Measurements from ENCODE around the gene EFNA5.

EFNA5 gene

DNA sequence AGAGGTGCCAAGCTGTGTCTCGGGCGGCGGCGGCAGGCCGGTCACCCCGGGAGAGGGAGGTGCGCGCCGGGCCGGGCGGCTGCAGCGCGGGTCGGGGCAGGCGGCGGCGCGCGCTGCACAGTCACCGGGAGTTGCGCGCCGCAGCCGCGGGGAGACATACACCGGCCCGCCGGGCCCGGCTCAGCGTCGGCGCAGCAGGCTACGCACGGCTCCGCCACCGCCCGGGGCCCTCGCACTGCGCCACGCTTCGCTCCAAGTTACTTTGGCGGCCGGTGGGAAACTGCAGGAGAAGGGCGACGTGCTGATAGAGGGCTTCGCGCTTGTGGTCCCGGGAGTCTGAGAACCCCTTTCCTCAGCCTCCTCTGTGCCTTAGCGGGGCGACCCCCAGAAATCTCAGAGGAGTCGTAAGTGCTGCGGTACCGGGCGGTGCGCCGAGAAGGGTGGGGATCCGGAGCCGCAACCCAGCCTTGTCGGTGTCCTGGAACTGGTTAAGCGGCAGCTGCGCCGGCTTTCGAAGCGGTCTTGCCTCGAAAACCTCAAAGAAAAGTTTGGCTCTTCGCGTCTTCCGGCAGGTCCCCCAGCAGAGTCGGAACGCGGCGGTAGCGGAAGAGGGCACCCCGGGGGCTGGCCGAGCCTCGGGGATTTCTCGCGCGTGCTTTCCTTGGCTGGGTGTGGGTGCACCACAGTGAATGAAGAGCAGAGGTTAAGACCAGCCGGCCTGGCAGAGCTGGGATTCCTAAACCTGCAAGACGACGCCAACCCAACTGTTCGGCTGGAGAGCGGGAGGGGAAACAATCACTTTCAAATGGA lies at the start of gene EFNA5:
TSS of gene EFNA5 (minus strand) at position 6 of the 810 bp plus-strand sequence.
- Histone ChIP-seq H3K4me1 (ENCODE audit: control insufficient read depth, insufficient read depth, low read length) (peaks cover 27% of the 10 kb centered on the region), H3K4me3 (ENCODE audit: low read depth, low read length) (peak within 1 kb of the TSS; percentile 90), H3K27me3 (ENCODE audit: control insufficient read depth, insufficient read depth, low read length) (peaks cover 19% of the 10 kb centered on the region), H3K9ac (ENCODE audit: low read depth, low read length) (peak within 1 kb of the TSS; percentile 66), H3K27ac (ENCODE audit: low read depth, low read length) (peak within 1 kb of the TSS; percentile 86), H3K36me3 (ENCODE audit: control insufficient read depth, insufficient read depth, low read length) (no peaks in the 10 kb centered on the region), H3K9me3 (ENCODE audit: control insufficient read depth, insufficient read depth, low read length) (no peaks in the 10 kb centered on the region)

DNA sequence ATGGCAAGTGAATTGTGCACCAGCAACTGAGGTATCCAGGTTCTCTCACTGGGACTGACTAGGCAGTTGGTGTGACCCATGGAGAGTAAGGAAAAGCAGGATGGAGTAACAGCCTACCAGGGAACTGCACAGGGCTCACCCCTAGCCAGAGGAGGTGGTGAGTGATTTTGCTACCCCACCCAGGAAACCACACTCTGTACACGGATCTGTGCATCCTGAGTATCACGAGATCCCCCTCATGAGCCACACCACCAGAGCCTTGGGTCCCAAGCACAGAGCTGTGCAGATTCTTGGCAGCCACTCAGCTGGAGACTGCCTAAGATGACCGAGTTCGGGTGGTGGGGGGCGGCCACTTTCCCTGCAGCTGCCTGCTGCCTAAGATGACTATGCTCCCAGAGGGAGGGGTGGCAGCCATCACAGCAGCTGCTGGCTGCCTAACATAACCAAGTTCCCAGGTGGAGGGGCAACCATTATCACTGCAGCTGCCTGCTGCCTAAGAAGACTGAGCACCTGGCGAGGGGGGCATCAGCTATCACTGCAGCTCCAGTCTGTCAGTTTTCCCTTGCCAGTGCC lies 48.4 kb upstream of the EFNA5 start:
- no peak overlapping the region for H3K9ac ChIP-seq (ENCODE audit: low read depth, low read length)
- H3K4me1 ChIP-seq (ENCODE audit: control insufficient read depth, insufficient read depth, low read length), result no peaks in the 10 kb centered on the region
- H3K9me3 ChIP-seq (ENCODE audit: control insufficient read depth, insufficient read depth, low read length), result no peaks in the 10 kb centered on the region
- no peaks in the 10 kb centered on the region for H3K36me3 ChIP-seq (ENCODE audit: control insufficient read depth, insufficient read depth, low read length)
- H3K4me3 ChIP-seq (ENCODE audit: low read depth, low read length), result no peak overlapping the region
- H3K27me3 ChIP-seq (ENCODE audit: control insufficient read depth, insufficient read depth, low read length), result no peaks in the 10 kb centered on the region
- no peak overlapping the region for H3K27ac ChIP-seq (ENCODE audit: low read depth, low read length)

DNA sequence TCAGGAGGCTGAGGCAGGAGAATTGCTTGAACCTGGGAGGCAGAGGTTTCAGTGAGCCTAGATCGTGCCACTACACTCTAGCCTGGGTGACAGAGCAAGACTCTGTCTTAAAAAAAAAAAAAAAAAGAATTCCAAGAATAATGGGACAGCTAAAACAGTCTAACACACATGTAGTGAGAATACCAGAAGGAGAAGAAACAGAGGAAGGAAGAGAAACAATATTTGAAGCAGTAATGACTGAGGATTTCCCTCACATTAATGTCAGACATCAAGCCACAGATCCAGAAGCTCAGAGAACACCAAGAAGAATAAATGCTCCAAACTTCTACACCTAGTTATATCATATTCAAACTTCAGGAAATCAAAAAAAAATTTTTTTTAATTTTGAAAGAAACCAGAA lies 47.1 kb upstream of the EFNA5 start:
- Histone ChIP-seq H3K4me1 (ENCODE audit: control insufficient read depth, insufficient read depth, low read length) (no peaks in the 10 kb centered on the region), H3K27ac (ENCODE audit: low read depth, low read length) (no peak overlapping the region), H3K36me3 (ENCODE audit: control insufficient read depth, insufficient read depth, low read length) (no peaks in the 10 kb centered on the region), H3K27me3 (ENCODE audit: control insufficient read depth, insufficient read depth, low read length) (no peaks in the 10 kb centered on the region), H3K9ac (ENCODE audit: low read depth, low read length) (no peak overlapping the region), H3K9me3 (ENCODE audit: control insufficient read depth, insufficient read depth, low read length) (no peaks in the 10 kb centered on the region), H3K4me3 (ENCODE audit: low read depth, low read length) (no peak overlapping the region)

DNA sequence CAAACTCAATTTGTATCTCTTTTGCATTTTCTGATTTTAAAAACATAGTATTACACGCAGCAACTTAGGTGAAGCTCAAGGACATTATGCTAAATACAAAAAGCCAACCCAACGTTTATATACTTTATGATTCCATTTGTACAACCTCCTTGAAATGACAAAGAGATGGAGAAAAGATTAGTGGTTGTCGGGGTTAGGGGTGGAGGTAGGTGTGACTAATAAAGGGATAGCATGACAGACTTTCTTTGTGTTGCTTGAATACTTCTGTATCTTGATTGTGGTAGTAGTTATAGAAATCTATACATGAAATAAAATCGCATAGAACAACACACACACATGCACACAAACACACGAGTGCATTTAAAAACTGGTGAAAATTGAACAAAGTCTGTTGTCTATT lies 42.5 kb upstream of the EFNA5 start:
- Histone ChIP-seq H3K36me3 (ENCODE audit: control insufficient read depth, insufficient read depth, low read length) (no peaks in the 10 kb centered on the region), H3K9ac (ENCODE audit: low read depth, low read length) (no peak overlapping the region), H3K4me3 (ENCODE audit: low read depth, low read length) (no peak overlapping the region), H3K4me1 (ENCODE audit: control insufficient read depth, insufficient read depth, low read length) (no peaks in the 10 kb centered on the region), H3K27ac (ENCODE audit: low read depth, low read length) (no peak overlapping the region), H3K9me3 (ENCODE audit: control insufficient read depth, insufficient read depth, low read length) (no peaks in the 10 kb centered on the region), H3K27me3 (ENCODE audit: control insufficient read depth, insufficient read depth, low read length) (no peaks in the 10 kb centered on the region)

DNA sequence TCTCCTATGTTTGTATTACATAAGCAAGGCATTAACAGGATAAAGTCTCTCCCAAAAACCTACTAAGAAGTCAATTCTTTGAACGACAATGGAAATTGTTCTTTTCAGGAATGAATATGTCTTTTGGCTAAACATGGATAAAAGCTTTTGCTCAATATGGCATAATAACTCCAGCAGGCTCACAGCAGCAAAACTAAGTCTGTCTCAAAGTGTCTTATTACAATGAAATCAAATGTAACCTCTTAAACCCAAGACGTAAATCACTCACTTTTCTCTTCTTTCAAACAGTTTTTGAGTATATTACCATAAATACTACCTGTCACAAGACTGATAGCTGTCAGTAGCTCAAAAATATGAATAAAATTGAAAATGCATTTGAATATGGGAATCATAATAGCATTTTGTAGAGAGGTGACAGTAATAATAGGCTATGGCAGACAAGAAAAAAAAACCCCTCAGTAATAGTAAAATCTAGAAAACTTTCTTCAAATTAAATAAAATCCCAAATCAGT lies 41.7 kb upstream of the EFNA5 start:
- H3K9me3 ChIP-seq (ENCODE audit: control insufficient read depth, insufficient read depth, low read length), result no peaks in the 10 kb centered on the region

DNA sequence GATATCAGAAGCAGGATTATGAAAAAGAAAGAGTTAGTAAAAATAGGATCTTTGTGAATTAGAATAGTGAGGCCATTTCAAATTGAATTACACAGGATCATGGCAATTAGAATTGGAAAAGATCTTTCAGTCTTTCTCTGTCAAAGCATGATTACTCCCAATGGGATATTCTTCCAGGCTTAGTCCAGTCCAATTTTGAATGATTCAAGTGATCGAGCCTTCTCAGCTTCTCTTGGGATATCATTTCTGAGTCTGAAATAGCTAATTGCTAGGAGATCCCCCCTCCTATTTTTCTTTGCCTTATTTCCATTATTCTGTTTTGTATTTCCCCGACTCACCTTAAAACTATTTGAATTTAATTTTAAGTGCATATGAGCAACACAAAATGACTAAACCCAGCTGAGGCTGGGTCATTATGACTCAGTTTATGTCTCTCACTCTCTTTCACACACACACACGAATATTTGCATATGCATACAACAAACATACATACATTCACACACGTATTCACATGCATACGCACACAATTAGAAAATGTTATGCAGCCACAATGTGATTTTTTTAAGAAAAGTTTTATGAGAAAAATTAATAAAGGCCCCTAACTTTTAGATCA lies 34.8 kb upstream of the EFNA5 start:
- peak overlapping the region; percentile 49 for H3K27ac ChIP-seq (ENCODE audit: low read depth, low read length)
- H3K36me3 ChIP-seq (ENCODE audit: control insufficient read depth, insufficient read depth, low read length), result no peaks in the 10 kb centered on the region
- H3K4me1 ChIP-seq (ENCODE audit: control insufficient read depth, insufficient read depth, low read length), result peaks cover 15% of the 10 kb centered on the region
- H3K4me3 ChIP-seq (ENCODE audit: low read depth, low read length), result no peak overlapping the region
- no peaks in the 10 kb centered on the region for H3K9me3 ChIP-seq (ENCODE audit: control insufficient read depth, insufficient read depth, low read length)
- no peak overlapping the region for H3K9ac ChIP-seq (ENCODE audit: low read depth, low read length)
- no peaks in the 10 kb centered on the region for H3K27me3 ChIP-seq (ENCODE audit: control insufficient read depth, insufficient read depth, low read length)

More for the DNA sequence above, 41.7 kb upstream of the EFNA5 start:
- no peaks in the 10 kb centered on the region for H3K4me1 ChIP-seq (ENCODE audit: control insufficient read depth, insufficient read depth, low read length)
- H3K36me3 ChIP-seq (ENCODE audit: control insufficient read depth, insufficient read depth, low read length), result no peaks in the 10 kb centered on the region
- no peak overlapping the region for H3K27ac ChIP-seq (ENCODE audit: low read depth, low read length)
- H3K9ac ChIP-seq (ENCODE audit: low read depth, low read length), result no peak overlapping the region
- no peak overlapping the region for H3K4me3 ChIP-seq (ENCODE audit: low read depth, low read length)
- no peaks in the 10 kb centered on the region for H3K27me3 ChIP-seq (ENCODE audit: control insufficient read depth, insufficient read depth, low read length)

DNA sequence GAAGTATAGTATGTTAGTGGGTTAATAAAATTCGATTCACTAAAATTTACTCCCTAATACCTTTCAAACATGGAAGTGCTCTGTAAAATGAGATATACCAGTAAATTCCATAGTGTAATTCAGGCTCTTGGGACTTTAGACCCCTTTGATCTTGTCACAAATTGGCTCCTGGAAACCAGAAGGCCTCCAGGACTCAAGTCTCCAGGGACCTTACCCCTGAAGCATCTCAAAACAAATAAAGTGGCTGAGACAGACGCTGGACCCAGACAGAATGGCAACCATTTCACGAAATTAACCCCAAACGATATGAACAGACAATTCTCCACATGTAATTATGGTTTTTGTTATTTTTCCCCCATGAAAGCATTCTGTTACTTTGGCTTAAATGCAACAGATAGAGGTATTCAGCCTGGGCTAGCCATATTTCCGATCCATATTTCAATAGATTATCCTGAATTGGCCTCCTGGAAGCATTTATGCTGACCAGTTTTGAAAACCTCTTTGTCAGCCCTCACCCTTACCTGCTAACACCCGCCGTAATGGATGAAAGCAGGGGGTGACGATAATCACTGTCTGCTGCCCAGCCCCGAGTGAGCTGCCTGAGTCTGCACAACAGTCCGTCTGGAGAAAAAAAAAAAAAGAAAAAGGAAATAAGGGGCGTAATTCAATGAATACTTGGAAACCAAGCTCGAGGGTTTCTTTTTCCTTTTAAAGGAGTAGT lies 34.1 kb upstream of the EFNA5 start:
- no peaks in the 10 kb centered on the region for H3K9me3 ChIP-seq (ENCODE audit: control insufficient read depth, insufficient read depth, low read length)
- H3K36me3 ChIP-seq (ENCODE audit: control insufficient read depth, insufficient read depth, low read length), result no peaks in the 10 kb centered on the region
- peak overlapping the region; percentile 3 for H3K27ac ChIP-seq (ENCODE audit: low read depth, low read length)
- no peak overlapping the region for H3K9ac ChIP-seq (ENCODE audit: low read depth, low read length)
- no peaks in the 10 kb centered on the region for H3K27me3 ChIP-seq (ENCODE audit: control insufficient read depth, insufficient read depth, low read length)
- H3K4me3 ChIP-seq (ENCODE audit: low read depth, low read length), result no peak overlapping the region
- H3K4me1 ChIP-seq (ENCODE audit: control insufficient read depth, insufficient read depth, low read length), result peaks cover 15% of the 10 kb centered on the region

DNA sequence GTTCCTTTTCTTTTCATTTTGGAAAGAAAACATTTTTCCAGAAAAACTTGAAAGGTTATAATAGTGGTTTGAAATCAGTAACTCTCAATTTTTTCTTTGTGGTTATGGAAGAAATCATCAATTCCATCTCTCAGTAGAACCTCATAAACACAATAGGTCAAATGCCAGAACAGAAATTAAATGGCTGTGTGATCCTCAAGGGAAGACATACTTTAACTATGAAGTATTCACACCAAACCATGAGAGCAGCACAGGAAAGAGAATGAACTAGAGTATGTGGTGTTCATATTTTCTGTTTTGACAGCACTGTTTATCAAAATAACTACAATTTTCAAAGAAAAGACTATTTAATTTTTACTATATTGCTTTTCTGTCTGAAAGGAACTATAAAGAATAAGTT lies 29.7 kb upstream of the EFNA5 start:
- Histone ChIP-seq H3K9me3 (ENCODE audit: control insufficient read depth, insufficient read depth, low read length) (no peaks in the 10 kb centered on the region), H3K9ac (ENCODE audit: low read depth, low read length) (no peak overlapping the region), H3K27me3 (ENCODE audit: control insufficient read depth, insufficient read depth, low read length) (no peaks in the 10 kb centered on the region), H3K36me3 (ENCODE audit: control insufficient read depth, insufficient read depth, low read length) (no peaks in the 10 kb centered on the region), H3K4me3 (ENCODE audit: low read depth, low read length) (no peak overlapping the region), H3K27ac (ENCODE audit: low read depth, low read length) (no peak overlapping the region), H3K4me1 (ENCODE audit: control insufficient read depth, insufficient read depth, low read length) (peaks cover 25% of the 10 kb centered on the region)

DNA sequence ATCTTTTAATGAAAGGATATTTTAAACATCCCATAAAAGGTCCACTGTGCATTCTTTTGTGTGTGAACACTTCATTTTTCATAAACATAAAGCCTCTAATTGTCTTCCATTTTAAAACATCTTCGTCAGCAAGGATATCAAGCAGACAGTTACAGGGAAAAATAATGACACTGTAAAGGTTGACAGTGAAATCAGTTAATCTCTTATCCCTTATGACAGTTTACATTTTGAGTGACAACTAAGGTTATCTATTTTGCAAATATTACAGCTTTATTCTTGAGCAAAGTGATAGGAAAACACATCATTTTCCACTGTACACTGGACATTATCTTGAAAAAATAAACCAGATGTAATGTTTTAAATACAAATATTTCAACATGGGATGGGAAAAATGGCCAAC lies 28.7 kb upstream of the EFNA5 start:
- Histone ChIP-seq H3K4me3 (ENCODE audit: low read depth, low read length) (no peak overlapping the region), H3K9ac (ENCODE audit: low read depth, low read length) (no peak overlapping the region), H3K27me3 (ENCODE audit: control insufficient read depth, insufficient read depth, low read length) (no peaks in the 10 kb centered on the region), H3K9me3 (ENCODE audit: control insufficient read depth, insufficient read depth, low read length) (no peaks in the 10 kb centered on the region), H3K4me1 (ENCODE audit: control insufficient read depth, insufficient read depth, low read length) (peaks cover 17% of the 10 kb centered on the region), H3K27ac (ENCODE audit: low read depth, low read length) (no peak overlapping the region), H3K36me3 (ENCODE audit: control insufficient read depth, insufficient read depth, low read length) (no peaks in the 10 kb centered on the region)

DNA sequence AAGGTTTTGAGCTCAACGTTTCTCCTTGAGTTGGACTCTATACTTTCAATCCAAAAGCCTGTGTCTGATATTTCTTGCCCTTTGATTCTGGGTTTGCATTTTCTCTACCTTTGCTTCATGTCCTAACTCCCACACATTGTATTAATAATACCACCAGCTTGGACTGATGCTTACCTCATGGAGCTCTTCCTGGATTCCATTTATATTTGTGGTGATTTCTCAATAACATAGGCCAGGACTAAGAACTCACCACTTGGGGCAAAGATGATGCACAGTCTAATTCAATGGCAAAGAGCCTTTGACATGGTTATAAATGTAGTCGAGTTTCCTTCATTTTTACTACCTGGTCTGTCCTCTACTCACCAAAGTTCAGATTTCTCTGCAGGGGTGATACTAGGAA lies 27.5 kb upstream of the EFNA5 start:
- H3K4me3 ChIP-seq (ENCODE audit: low read depth, low read length), result no peak overlapping the region
- no peaks in the 10 kb centered on the region for H3K27me3 ChIP-seq (ENCODE audit: control insufficient read depth, insufficient read depth, low read length)
- no peaks in the 10 kb centered on the region for H3K36me3 ChIP-seq (ENCODE audit: control insufficient read depth, insufficient read depth, low read length)
- no peak overlapping the region for H3K9ac ChIP-seq (ENCODE audit: low read depth, low read length)
- H3K4me1 ChIP-seq (ENCODE audit: control insufficient read depth, insufficient read depth, low read length), result peaks cover 17% of the 10 kb centered on the region
- H3K9me3 ChIP-seq (ENCODE audit: control insufficient read depth, insufficient read depth, low read length), result no peaks in the 10 kb centered on the region
- no peak overlapping the region for H3K27ac ChIP-seq (ENCODE audit: low read depth, low read length)
